GM18909 (cell line): ENCODE data around the gene LAIR1.
"Not testable (repeated sequence)": the region's sequence is repeated elsewhere in the genome, so short reads cannot be mapped to it uniquely, and the experiment has no call there.

Source experiments
- ATAC-seq: cut with Tn5 transposase; IDR thresholded peaks from one replicate; pipeline ENCODE4 v1.9.1; 2021; ENCODE audit warnings: mild to moderate bottlenecking; ENCODE audit not compliant: unreplicated experiment, poor library complexity

The LAIR1 gene

GRCh38 chr19:54351474-54351873, 13.3 kb downstream of the LAIR1 start:
- ATAC-seq = no peak

GRCh38 chr19:54345938-54346386, 18.8 kb downstream of the LAIR1 start:
- ATAC-seq = no peak

GRCh38 chr19:54343868-54344267, 20.9 kb downstream of the LAIR1 start:
- no peak for ATAC-seq

GRCh38 chr19:54341295-54341694, 23.4 kb downstream of the LAIR1 start:
- no peak for ATAC-seq

GRCh38 chr19:54339646-54340358, 24.9 kb downstream of the LAIR1 start:
- ATAC-seq = no peak

GRCh38 chr19:54338521-54338920, 26.2 kb downstream of the LAIR1 start:
- no peak for ATAC-seq

GRCh38 chr19:54337858-54338230, 26.9 kb downstream of the LAIR1 start:
- ATAC-seq = no peak

- no peak for ATAC-seq
Observed at GRCh38 chr19:54336893-54337857, 27.6 kb downstream of the LAIR1 start.

GRCh38 chr19:54335979-54336892, 28.5 kb downstream of the LAIR1 start:
- no peak for ATAC-seq

GRCh38 chr19:54335164-54335563, 29.6 kb downstream of the LAIR1 start:
- ATAC-seq = no peak

GRCh38 chr19:54333586-54334298, 31.0 kb downstream of the LAIR1 start:
- ATAC-seq = no peak

GRCh38 chr19:54332149-54332548, 32.6 kb downstream of the LAIR1 start:
- ATAC-seq = no peak

GRCh38 chr19:54331626-54332025, 33.1 kb downstream of the LAIR1 start:
- no peak for ATAC-seq

GRCh38 chr19:54329476-54330165, 35.1 kb downstream of the LAIR1 start:
- ATAC-seq = no peak

GRCh38 chr19:54328781-54329180, 36.0 kb downstream of the LAIR1 start:
- ATAC-seq = not testable (repeated sequence)

GRCh38 chr19:54325631-54326030, 39.1 kb downstream of the LAIR1 start:
- ATAC-seq = no peak

- no peak for ATAC-seq
Observed at GRCh38 chr19:54325194-54325621, 39.5 kb downstream of the LAIR1 start.

GRCh38 chr19:54324071-54324470, 40.7 kb downstream of the LAIR1 start:
- ATAC-seq = no peak

GRCh38 chr19:54322934-54323333, 41.8 kb downstream of the LAIR1 start:
- ATAC-seq = not testable (repeated sequence)
